GM12891 (cell line): ENCODE data around the gene CRYBA4.

ENCODE experiments used
- POLR2A ChIP-seq: IDR thresholded peaks from 2 replicates; pipeline ENCODE4 v1.6.1; 2011; ENCODE audit warnings: low read depth, low read length, control low read depth
- POLR2AphosphoS5 ChIP-seq: IDR thresholded peaks from 2 replicates; pipeline ENCODE4 v1.6.1; 2011; ENCODE audit warnings: low read depth, low read length, control low read depth
- TAF1 ChIP-seq: IDR thresholded peaks from 2 replicates; pipeline ENCODE4 v1.6.1; 2011; ENCODE audit warnings: low read depth, low read length, control low read depth

GRCh38 chr22:26670459-26670858, 48.7 kb downstream of the CRYBA4 start:
- TF ChIP-seq TAF1, result no peak
- TF ChIP-seq POLR2A, result no peak
- no peak for TF ChIP-seq POLR2AphosphoS5
